ENCODE measurements around the gene NUP85. TPM values are rescaled to one million over a fixed set of nuclear protein-coding genes. Genes with fewer than 3 reads are reported as not detected.

NUP85 gene
- total and polyA plus RNA-seq, 2 experiments from 2014 or later: 59.4 to 114 TPM

DNA sequence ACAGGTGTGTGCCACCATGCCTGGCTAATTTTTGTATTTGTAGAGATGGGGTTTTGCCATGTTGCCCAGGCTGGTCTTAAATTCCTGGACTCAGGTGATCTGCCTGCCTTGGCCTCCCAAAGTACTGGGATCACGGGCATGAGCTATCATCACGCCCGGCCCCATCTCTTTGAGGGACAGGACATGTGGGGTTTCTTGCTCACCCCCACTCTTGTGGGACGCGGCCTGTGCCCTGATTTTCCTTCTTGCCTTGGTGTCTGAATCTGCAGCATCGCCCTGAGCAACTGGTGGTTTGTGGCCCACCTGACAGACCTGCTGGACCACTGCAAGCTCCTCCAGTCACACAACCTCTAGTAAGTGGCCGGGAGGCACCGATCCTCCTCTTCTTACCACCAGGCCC lies 25.6 kb downstream of the NUP85 start:
- DNase-seq (ENCODE audit: low spot score) (no peak), ATAC-seq (no peak)
- Histone ChIP-seq H3K27me3 (ENCODE audit: insufficient read depth) (no peaks in the 10 kb centered on the region), H3K79me2 (replicated peaks; ENCODE audit: insufficient read depth) (no peaks in the 10 kb centered on the region), H3K9me2 (ENCODE audit: insufficient read depth) (no peaks in the 10 kb centered on the region), H3K4me2 (no peak overlapping the region), H3F3A (replicated peaks; ENCODE audit: low read depth) (peaks cover 26% of the 10 kb centered on the region), H3K4me3 (no peak overlapping the region), H3K36me3 (ENCODE audit: insufficient read depth) (peaks cover 46% of the 10 kb centered on the region), H3K4me1 (ENCODE audit: insufficient read depth) (no peaks in the 10 kb centered on the region), H3K27ac (ENCODE audit: low read depth) (no peak overlapping the region), H4K20me1 (replicated peaks; ENCODE audit: insufficient read depth) (peaks cover 3% of the 10 kb centered on the region), H2AFZ (no peak overlapping the region)
- Mint-ChIP-seq H3K4me3 (no peak overlapping the region), H3K27me3 (ENCODE audit: insufficient read depth, low read depth, poor library complexity) (peaks cover 12% of the 10 kb centered on the region), H3K36me3 (ENCODE audit: low read depth) (peaks cover 83% of the 10 kb centered on the region), H3K4me1 (no peaks in the 10 kb centered on the region), H3K9me3 (no peaks in the 10 kb centered on the region), H3K27ac (no peak overlapping the region)
- no peak for TF ChIP-seq REST (IDR thresholded peaks at IDR 0.05; ENCODE audit: unreplicated experiment)

- Mint-ChIP-seq H3K4me1 (no peaks in the 10 kb centered on the region), H3K4me3 (no peak overlapping the region), H3K27ac (no peak overlapping the region), H3K9me3 (no peaks in the 10 kb centered on the region), H3K36me3 (ENCODE audit: low read depth) (peaks cover 83% of the 10 kb centered on the region), H3K27me3 (ENCODE audit: insufficient read depth, low read depth, poor library complexity) (peaks cover 13% of the 10 kb centered on the region)
- Histone ChIP-seq H3K27ac (ENCODE audit: low read depth) (no peak overlapping the region), H3K4me1 (ENCODE audit: insufficient read depth) (no peaks in the 10 kb centered on the region), H3K4me2 (no peak overlapping the region), H3K36me3 (ENCODE audit: insufficient read depth) (peaks cover 42% of the 10 kb centered on the region), H3K9me2 (ENCODE audit: insufficient read depth) (no peaks in the 10 kb centered on the region), H2AFZ (no peak overlapping the region), H3K79me2 (replicated peaks; ENCODE audit: insufficient read depth) (no peaks in the 10 kb centered on the region), H3K4me3 (no peak overlapping the region), H3F3A (replicated peaks; ENCODE audit: low read depth) (peaks cover 26% of the 10 kb centered on the region), H3K27me3 (ENCODE audit: insufficient read depth) (no peaks in the 10 kb centered on the region), H4K20me1 (replicated peaks; ENCODE audit: insufficient read depth) (peaks cover 3% of the 10 kb centered on the region; the same call in 1 of the 2 replicates)
- no peak for ATAC-seq
- no peak for DNase-seq (ENCODE audit: low spot score)
- TF ChIP-seq ZNF331 (CRISPR knock-in tag; IDR thresholded peaks at IDR 0.05; ENCODE audit: low read depth) (no peak), EZH2phosphoT487 (IDR thresholded peaks at IDR 0.05; ENCODE audit: unreplicated experiment) (no peak), POLR2AphosphoS5 (IDR thresholded peaks at IDR 0.05; ENCODE audit: low read depth) (no peak), REST (IDR thresholded peaks at IDR 0.05; ENCODE audit: unreplicated experiment) (no peak), CTCF (conservative IDR thresholded peaks at IDR 0.05; ENCODE audit: low read depth in 2 of 2) (no peak), JUNB (IDR thresholded peaks at IDR 0.05; ENCODE audit: unreplicated experiment) (no peak), STAT1 (IDR thresholded peaks at IDR 0.05; ENCODE audit: unreplicated experiment) (no peak)
- TF ChIP-seq, protein P1, sequence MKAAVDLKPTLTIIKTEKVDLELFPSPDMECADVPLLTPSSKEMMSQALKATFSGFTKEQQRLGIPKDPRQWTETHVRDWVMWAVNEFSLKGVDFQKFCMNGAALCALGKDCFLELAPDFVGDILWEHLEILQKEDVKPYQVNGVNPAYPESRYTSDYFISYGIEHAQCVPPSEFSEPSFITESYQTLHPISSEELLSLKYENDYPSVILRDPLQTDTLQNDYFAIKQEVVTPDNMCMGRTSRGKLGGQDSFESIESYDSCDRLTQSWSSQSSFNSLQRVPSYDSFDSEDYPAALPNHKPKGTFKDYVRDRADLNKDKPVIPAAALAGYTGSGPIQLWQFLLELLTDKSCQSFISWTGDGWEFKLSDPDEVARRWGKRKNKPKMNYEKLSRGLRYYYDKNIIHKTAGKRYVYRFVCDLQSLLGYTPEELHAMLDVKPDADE (IDR thresholded peaks at IDR 0.05): no peak
Measured at GRCh38 chr17:75231741-75232464, 26.4 kb downstream of the NUP85 start.

Data from GM23338 (cell line).